NCI-H1930 (cell line): ENCODE results near the gene EHMT1.
"Not testable (repeated sequence)": the region's sequence is repeated elsewhere in the genome, so short reads cannot be mapped to it uniquely, and the experiment has no call there.

Source experiments
- DNase-seq, 2 experiments: peaks; one replicate each; lab custom pipeline; 2025; lab: John Stamatoyannopoulos, UW

EHMT1 gene

DNA sequence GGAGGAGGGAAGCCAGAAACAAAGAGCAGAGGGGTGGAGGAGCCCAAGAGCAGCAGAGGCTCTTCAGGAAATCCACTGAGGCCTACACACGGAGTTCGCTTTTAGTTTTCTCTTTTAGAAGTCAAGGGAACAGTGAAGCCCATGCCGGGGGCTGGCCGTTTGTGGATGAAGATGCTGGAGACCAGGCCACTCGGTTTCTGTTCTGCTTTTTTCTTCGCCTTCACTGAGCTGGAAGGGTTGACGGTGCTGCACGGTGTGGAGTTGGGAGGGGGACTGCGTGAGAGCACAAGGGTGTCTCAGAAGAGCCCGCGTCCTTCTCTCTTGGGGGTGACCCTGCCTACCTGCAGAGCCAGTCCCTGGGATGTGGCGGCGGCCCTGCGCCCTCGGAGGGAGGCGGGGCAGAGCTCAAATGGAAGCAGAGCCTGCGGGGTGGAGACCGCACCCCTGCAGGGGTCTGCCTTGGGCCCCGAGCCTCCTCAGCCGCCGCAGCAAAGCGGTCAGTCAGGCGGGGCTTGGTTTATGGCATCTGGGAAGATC, 190.3 kb downstream of the EHMT1 start:
- DNase-seq, result no peak

- not testable (repeated sequence) for DNase-seq
These were observed 191.1 kb downstream of the EHMT1 start for GRCh38 chr9:137809726-137810450.

DNA sequence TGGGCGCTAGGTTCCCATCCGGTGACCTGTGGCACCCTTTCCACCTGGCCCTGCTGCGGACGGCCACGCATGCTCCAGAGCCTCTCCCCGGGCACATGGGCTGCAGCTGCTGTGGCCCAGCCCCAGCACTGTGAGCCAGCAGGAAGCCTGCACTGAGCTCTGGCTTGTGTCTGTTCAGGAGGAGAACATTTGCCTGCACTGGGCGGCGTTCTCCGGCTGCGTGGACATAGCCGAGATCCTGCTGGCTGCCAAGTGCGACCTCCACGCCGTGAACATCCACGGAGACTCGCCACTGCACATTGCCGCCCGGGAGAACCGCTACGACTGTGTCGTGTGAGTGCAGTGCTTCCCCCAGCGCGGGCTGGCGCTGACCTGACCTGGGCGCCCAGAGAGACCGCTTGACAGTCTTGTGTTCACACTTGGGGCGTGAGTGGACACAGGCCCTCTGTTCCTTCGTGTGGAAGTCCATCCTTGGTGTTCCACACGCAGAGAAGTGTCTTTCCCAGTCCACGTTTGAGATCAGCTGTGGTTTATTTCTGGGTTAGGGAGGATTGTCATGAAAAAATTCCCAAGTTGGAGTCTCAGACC, 192.6 kb downstream of the EHMT1 start:
- DNase-seq, result no peak

DNA sequence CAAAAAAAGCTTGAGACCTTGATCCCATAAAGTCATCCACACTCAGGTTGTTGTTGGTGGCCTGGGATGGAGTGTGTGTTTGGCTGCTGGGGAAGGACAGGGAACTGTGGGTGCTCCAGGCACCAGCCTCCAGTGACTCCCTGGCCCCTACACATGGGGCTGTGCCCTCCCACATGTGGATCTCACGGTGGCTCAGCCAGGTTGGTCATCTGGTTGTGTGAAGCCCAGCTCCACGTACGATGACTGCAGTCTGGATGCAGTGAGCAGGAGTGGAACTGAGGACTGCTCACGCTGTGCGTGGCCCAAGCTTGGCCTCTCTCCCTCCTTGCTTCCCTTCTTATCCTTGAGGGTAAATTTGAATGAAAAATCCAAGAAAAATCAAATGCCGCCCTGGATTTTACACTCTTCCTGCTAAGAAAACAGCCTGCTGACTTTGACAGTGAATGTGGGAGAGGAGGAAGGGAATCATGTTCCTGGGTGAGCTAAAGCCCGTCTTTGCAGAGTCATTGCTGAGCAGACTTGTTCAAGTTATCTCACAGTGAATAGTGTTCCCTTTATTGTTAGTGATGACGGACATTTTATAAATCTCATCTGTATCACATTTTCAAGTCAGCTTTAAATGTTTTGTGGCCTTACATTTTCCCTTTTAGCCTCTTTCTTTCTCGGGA, 193.7 kb downstream of the EHMT1 start:
- no peak for DNase-seq

- DNase-seq, result no peak
These were observed 194.4 kb downstream of the EHMT1 start for GRCh38 chr9:137813167-137813566.

- no peak for DNase-seq
These were observed 195.0 kb downstream of the EHMT1 start for GRCh38 chr9:137813651-137814415.

- no peak for DNase-seq
These were observed 195.6 kb downstream of the EHMT1 start for GRCh38 chr9:137814436-137814835.

DNA sequence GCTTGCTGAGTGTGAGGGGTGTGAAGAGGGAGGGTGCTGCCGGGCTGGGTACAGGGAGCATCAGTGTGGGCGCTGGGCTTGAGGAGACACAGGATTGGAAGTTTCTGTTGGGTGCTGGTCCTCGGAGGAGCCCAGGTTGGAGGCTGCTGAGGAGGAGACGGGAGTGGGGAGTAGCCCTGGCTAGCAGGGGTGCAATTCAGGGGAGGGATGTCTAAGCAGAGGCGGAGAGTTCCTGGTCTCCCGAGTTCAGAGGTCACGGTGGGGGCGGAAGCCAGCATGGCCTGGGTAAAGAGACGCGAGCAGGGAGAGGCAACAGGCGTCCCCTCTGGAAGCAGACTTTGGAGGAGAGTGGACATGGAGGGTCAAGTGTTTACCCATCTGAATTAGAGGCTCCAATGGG, 196.0 kb downstream of the EHMT1 start:
- no peak for DNase-seq

GRCh38 chr9:137815256-137816255, 196.8 kb downstream of the EHMT1 start:
- DNase-seq, result no peak

DNA sequence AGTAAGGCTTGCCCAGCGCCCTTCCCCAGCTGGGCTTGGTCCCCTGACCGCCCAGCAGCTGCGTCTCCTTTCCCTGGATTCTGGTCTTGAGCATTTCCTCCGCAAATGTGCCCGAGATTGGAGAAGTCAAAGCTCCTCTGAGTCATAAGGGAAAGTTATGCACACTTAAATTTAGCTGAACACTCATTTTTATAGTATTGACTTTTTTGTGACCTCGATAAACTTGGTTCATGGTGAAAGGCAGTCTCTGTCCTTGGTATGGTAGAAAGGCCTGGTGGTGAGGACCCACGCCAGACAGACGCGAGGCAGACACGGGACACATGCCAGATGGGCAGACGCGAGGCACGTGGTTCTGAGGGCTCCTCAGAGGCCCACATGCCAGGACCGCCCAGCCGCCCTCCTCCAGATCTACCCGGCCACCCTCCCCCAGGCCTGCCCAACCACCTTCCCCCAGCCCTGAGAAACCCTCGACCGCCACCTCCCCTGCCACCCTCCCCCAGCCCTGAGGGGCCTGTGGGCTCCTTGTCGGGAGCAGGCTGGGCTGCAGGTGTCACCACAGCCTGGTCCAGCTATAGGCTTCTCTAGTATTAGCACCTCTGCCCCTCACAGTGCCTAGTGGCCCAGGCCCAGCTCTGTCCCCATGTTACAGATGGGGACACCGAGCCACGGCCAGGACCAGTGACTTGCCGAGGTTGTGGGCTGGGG, 197.9 kb downstream of the EHMT1 start:
- no peak for DNase-seq

GRCh38 chr9:137817236-137818200, 198.7 kb downstream of the EHMT1 start:
- no peak for DNase-seq

GRCh38 chr9:137818286-137818685, 199.5 kb downstream of the EHMT1 start:
- DNase-seq, result no peak

GRCh38 chr9:137820161-137820855, 201.5 kb downstream of the EHMT1 start:
- DNase-seq, result no peak

DNA sequence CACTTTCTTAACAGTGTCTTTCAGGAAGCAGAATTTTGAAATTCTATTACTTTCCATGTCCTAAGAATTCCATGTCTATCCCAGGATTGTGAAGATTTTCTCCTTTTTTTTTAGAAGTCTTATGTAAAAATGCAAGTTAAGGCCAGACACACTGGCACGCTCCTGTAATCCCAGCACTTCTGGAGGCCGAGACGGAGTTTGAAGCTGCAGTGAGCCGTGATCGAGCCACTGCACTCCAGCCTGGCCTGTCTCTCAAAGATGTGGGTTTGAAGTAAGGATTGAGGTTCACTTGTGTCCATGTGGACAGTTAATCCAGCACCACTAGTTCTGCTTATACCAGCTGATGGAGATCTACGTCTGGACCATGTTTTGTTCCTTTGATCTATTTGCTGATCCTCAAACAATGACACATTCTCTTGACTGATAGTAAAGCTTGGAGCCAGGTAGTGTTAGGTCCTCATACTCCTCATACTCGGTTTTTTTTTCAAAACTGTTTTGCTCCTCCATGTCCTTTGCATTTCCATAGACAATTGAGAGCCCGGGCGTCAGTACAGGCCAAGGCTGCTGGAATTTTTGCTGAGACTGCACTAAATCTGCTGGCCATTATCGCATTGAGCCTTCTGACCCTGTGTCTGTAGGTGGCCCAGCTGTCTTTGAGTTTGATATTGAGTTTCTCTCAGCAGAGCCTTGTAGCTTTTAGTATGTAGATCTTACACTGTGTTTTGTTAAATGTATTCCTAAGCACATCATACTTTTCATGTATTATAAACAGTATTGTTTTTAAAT, 205.4 kb downstream of the EHMT1 start:
- no peak for DNase-seq

DNA sequence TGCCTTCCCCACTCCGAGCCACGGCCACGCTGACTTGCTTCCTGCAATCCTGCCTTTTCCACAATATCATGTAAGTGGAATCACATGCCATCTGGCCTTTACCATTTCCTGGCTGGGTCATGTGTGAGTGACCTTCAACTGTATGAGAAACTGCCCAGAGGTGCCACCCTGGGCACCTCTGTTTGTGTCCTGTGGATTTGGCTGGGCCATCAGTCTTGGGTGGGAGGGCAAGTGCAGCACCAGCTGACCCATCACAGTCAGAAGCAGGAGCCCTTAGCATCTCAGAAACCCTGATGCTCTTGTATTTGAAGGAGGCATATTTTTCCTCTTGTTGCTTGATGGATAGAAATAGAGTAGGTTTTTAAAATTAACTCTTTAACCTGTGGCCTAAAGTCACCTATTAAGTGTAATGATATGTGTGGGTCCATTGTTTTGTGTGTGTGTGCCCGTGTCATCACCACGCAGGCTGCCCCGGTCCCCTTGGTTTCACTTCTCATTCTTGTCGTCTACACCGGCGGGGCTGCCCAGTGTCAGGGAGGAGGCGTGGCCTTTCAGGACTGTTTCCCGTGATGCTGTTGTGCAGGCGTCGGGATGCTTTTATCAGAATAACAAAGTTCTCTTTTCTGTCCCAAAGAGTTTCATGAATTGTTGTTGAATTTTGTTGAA, 206.7 kb downstream of the EHMT1 start:
- DNase-seq, result no peak

DNA sequence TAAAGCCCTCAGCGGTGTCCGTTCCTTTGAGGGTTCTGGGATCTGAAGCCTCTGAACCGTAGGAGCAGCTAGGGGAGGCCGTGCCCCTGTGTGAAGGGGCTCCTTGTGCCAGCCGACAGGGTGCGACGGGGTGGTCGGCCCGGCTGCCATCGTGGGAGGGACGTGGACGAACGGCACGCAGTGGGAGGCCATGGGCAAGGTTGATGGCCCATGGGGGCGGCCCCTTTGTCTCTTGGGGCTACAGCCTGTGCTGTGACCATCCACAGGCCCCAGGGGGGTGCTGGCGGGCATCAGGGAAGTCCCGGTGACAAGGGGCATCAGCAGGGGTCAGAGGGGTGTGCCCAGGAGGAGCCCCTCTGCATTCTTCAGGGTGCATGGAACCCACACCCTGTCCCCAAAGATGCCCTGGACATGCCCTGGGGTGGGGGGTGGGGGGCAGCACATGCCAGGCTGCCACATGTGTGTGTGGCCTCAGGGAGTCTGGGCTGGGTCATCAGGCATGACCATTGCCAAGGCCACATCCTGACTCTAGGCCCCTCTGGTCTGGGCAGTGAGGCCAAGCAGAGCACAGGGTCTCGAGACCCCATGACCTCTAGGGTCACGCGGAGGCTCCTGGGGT, 209.2 kb downstream of the EHMT1 start:
- no peak for DNase-seq
